GM12878 (cell line): Measurements from ENCODE around the gene ITGB5. TPM values are rescaled to one million over a fixed set of nuclear protein-coding genes. Genes with fewer than 3 reads are reported as not detected.
A peak's percentile ranks its signal among the peaks of the same experiment; 100 is the strongest.

Experiments used
- ATAC-seq: fragments of 200-7000 bp; cut with Tn5 transposase; 3 replicates; pipeline ENCODE4 v1.9.1; 2020; ENCODE audit warnings: mild to moderate bottlenecking, moderate library complexity
- BruUV-seq: library from RNA; stranded (reverse); fragments of 400-500 nt; replicated peaks from 2 replicates; lab custom pipeline; 2021; lab: Mats Ljungman, UMichigan
- CTCF ChIA-PET: fragments of 300-600 bp; sonication (Branson Sonifier 250); formaldehyde crosslinking; extraction: SDS; loops from one replicate; lab custom pipeline; 2021; ENCODE audit warnings: inconsistent platforms; lab: Yijun Ruan, JAX
- POLR2A ChIA-PET: fragments of 350-600 bp; formaldehyde crosslinking; extraction: SDS; loops from one replicate; lab custom pipeline; 2021; ENCODE audit warnings: inconsistent platforms; lab: Charles Lee
- RAD21 ChIA-PET: fragments of 300-600 bp; sonication (Branson Sonifier 250); formaldehyde crosslinking; loops from one replicate; lab custom pipeline; 2023; ENCODE audit warnings: antibody characterized with exemption; ENCODE audit not compliant: unreplicated experiment; lab: Charles Lee
- SMC1A ChIA-PET: fragments of 300-600 bp; sonication (Branson Sonifier 250); formaldehyde crosslinking; loops from one replicate; lab custom pipeline; 2023; ENCODE audit not compliant: unreplicated experiment, uncharacterized antibody; lab: Charles Lee
- DNase-seq: peaks from one replicate; pipeline ENCODE4 v3.0.0-alpha.2; 2011; ENCODE audit warnings: low read depth, low spot score
- FAIRE-seq: peaks from 3 replicates; lab custom pipeline; 2011; peaks lifted over from hg19 to GRCh38; lab: Jason Lieb, UNC
- H2AFZ ChIP-seq: 2 replicates; pipeline ENCODE4 v1.6.0; 2011; ENCODE audit warnings: low read depth, low read length, control low read depth; ENCODE audit not compliant: control insufficient read depth
- H3K27ac ChIP-seq: 2 replicates; pipeline ENCODE4 v1.5.1; 2011; ENCODE audit warnings: control low read depth; ENCODE audit not compliant: control insufficient read depth, insufficient read depth
- H3K27me3 ChIP-seq, 2 experiments: replicated peaks in 1 of 2; 2 replicates each; pipeline versions ENCODE4 v1.6.0 to v1.6.1; 2011; ENCODE audit warnings: low read length in 1 of 2; ENCODE audit not compliant: control insufficient read depth in 2 of 2, insufficient read depth in 2 of 2
- H3K36me3 ChIP-seq, 2 experiments: 2 replicates each; pipeline ENCODE4 v1.5.1; 2011; ENCODE audit warnings: low read length in 1 of 2; ENCODE audit not compliant: control insufficient read depth in 2 of 2, insufficient read depth in 2 of 2
- H3K4me1 ChIP-seq: 2 replicates; pipeline ENCODE4 v1.6.1; 2011; ENCODE audit warnings: mild to moderate bottlenecking, low read length, moderate library complexity, mixed read lengths; ENCODE audit not compliant: control insufficient read depth, insufficient read depth
- H3K4me2 ChIP-seq: 2 replicates; pipeline ENCODE4 v1.6.0; 2011; ENCODE audit warnings: control low read depth; ENCODE audit not compliant: control insufficient read depth, insufficient read depth
- H3K4me3 ChIP-seq: fragments of 200-600 bp; sonication (generic); 2 replicates; pipeline ENCODE4 v1.5.1; 2016
- H3K79me2 ChIP-seq: 2 replicates; pipeline ENCODE4 v1.6.0; 2011; ENCODE audit warnings: low read length; ENCODE audit not compliant: control insufficient read depth, insufficient read depth
- H3K9ac ChIP-seq: 2 replicates; pipeline ENCODE4 v1.8.0; 2011; ENCODE audit warnings: low read length, control low read depth, mixed read lengths; ENCODE audit not compliant: control insufficient read depth, insufficient read depth
- H3K9me3 ChIP-seq: replicated peaks from 3 replicates; pipeline ENCODE4 v1.5.1; 2011; ENCODE audit warnings: mild to moderate bottlenecking, low read length; ENCODE audit not compliant: control insufficient read depth, insufficient read depth
- H4K20me1 ChIP-seq: 2 replicates; pipeline ENCODE4 v1.6.0; 2011; ENCODE audit not compliant: control insufficient read depth, insufficient read depth
- BCL11A ChIP-seq: IDR thresholded peaks from 2 replicates; pipeline ENCODE4 v1.6.1; 2011; ENCODE audit warnings: low read depth, low read length
- BMI1 ChIP-seq: fragments of 450-650 bp; IDR thresholded peaks from 2 replicates; pipeline ENCODE4 v1.6.1; 2016; ENCODE audit warnings: mild to moderate bottlenecking, moderate library complexity, borderline replicate concordance
- DPF2 ChIP-seq: fragments of 450-650 bp; IDR thresholded peaks from 2 replicates; pipeline ENCODE4 v1.6.1; 2017; ENCODE audit warnings: mild to moderate bottlenecking
- EED ChIP-seq: sonication (generic); IDR thresholded peaks from 2 replicates; pipeline ENCODE4 v1.6.1; 2016; ENCODE audit warnings: antibody characterized with exemption, low read depth
- HDAC2 ChIP-seq: fragments of 200-600 bp; sonication (generic); IDR thresholded peaks from 2 replicates; pipeline ENCODE4 v1.6.1; 2017
- IKZF1 ChIP-seq: fragments of 450-650 bp; conservative IDR thresholded peaks from 2 replicates; pipeline ENCODE4 v1.6.1; 2017; ENCODE audit warnings: antibody characterized with exemption, mild to moderate bottlenecking
- IRF4 ChIP-seq: IDR thresholded peaks from 2 replicates; pipeline ENCODE4 v1.6.1; 2011; ENCODE audit warnings: low read depth, low read length
- MTA2 ChIP-seq: fragments of 450-650 bp; IDR thresholded peaks from 2 replicates; pipeline ENCODE4 v1.6.1; 2016; ENCODE audit warnings: low read depth, mild to moderate bottlenecking, moderate library complexity
- MXI1 ChIP-seq: fragments of 150-350 bp; IDR thresholded peaks from 2 replicates; pipeline ENCODE4 v1.6.1; 2011; ENCODE audit warnings: low read depth, mild to moderate bottlenecking, inconsistent platforms, low read length, improper control_type of control experiment
- NBN ChIP-seq: fragments of 450-650 bp; IDR thresholded peaks from 2 replicates; pipeline ENCODE4 v1.6.1; 2016
- POU2F2 ChIP-seq: IDR thresholded peaks from 3 replicates; pipeline ENCODE4 v1.6.1; 2011; ENCODE audit warnings: low read depth, mild to moderate bottlenecking, low read length, borderline replicate concordance
- RFX5 ChIP-seq: IDR thresholded peaks from 2 replicates; pipeline ENCODE4 v1.6.1; 2011; ENCODE audit warnings: low read depth, low read length, improper control_type of control experiment
- RUNX3 ChIP-seq: IDR thresholded peaks from 2 replicates; pipeline ENCODE4 v1.6.1; 2012; ENCODE audit warnings: low read length, inconsistent platforms
- SMARCA5 ChIP-seq: fragments of 450-650 bp; IDR thresholded peaks from 2 replicates; pipeline ENCODE4 v1.6.1; 2017; ENCODE audit warnings: mild to moderate bottlenecking
- TCF12 ChIP-seq: IDR thresholded peaks from 2 replicates; pipeline ENCODE4 v1.6.1; 2011; ENCODE audit warnings: low read depth, mild to moderate bottlenecking, low read length
- YBX1 ChIP-seq: fragments of 450-650 bp; IDR thresholded peaks from 2 replicates; pipeline ENCODE4 v1.6.1; 2016; ENCODE audit warnings: antibody characterized with exemption
- ZNF207 ChIP-seq: fragments of 450-650 bp; IDR thresholded peaks from 2 replicates; pipeline ENCODE4 v1.6.1; 2014; ENCODE audit warnings: antibody characterized with exemption, mild to moderate bottlenecking, borderline replicate concordance
- ZNF217 ChIP-seq: fragments of 450-650 bp; IDR thresholded peaks from 2 replicates; pipeline ENCODE4 v1.6.1; 2017; ENCODE audit warnings: antibody characterized with exemption, mild to moderate bottlenecking
- WGBS: methylation state at CpG from one replicate; pipeline ENCODE4 v1.1.6; 2016; ENCODE audit warnings: low lambda C conversion rate; ENCODE audit not compliant: insufficient replicate concordance, insufficient coverage; ENCODE audit errors: missing lambda C conversion rate; 5-methylcytosine and 5-hydroxymethylcytosine counted together
- in situ Hi-C: fragments of 300-500 bp; cut with MboI; formaldehyde crosslinking; loops from 9 replicates; pipeline ENCODE4 v1.14.3; 2018; ENCODE audit warnings: mixed read lengths
- intact Hi-C: fragments of 100-400 bp; cut with micrococcal nuclease; formaldehyde crosslinking; loops from one replicate; pipeline ENCODE4 v1.14.2; 2022; ENCODE audit not compliant: unreplicated experiment
- polyA plus RNA-seq, 11 experiments: library from polyadenylated mRNA; depleted of rRNA in 4 of 11; unstranded in 6 of 11; stranded (reverse) in 5 of 11; fragments of >200 nt; fragmentation: Nextera tagmentation in 4 of 11; fragmentation: Illumina TruSeq in 1 of 11; extraction: Ambion mirVana in 4 of 11; extraction: Trizol in 1 of 11; gene quantifications; 1 replicate in 1 of 11; 2 replicates in 10 of 11; pipeline versions ENCODE4 v1.2.1 to v1.2.3, GENCODE V29; 2011 to 2016; ENCODE audit warnings: inconsistent platforms in 2 of 11, missing spikeins in 2 of 11, low read depth in 1 of 11
- total RNA-seq, 4 experiments: library from RNA; depleted of rRNA in 3 of 4; stranded (reverse); fragments of >200 nt in 3 of 4; fragmentation: Illumina TruSeq in 1 of 4; extraction: Trizol in 1 of 4; gene quantifications; 2 replicates each; pipeline versions ENCODE4 v1.2.1 to v1.2.3, GENCODE V29; 2013 to 2021
- TF ChIP-seq, protein P1 (sequence below): fragments of 150-350 bp; IDR thresholded peaks from 2 replicates; pipeline ENCODE4 v1.6.1; 2014; ENCODE audit warnings: mild to moderate bottlenecking, low read depth, low read length
- TF ChIP-seq, protein P2 (sequence below): fragments of 450-650 bp; IDR thresholded peaks from 2 replicates; pipeline ENCODE4 v1.6.1; 2016; ENCODE audit warnings: mild to moderate bottlenecking
- TF ChIP-seq, protein P3 (sequence below): fragments of 450-650 bp; IDR thresholded peaks from 2 replicates; pipeline ENCODE4 v1.6.1; 2017; ENCODE audit warnings: low read depth, mild to moderate bottlenecking, moderate library complexity
- TF ChIP-seq, protein P4 (sequence below): IDR thresholded peaks from 2 replicates; pipeline ENCODE4 v1.6.1; 2012; ENCODE audit warnings: low read depth, low read length, improper control_type of control experiment

ITGB5 gene
- total and polyA plus RNA-seq, 10 of the 15 experiments (the other 5 are each of a cell fraction or from before 2014, with no cell fraction given) = 0.05 to 10.0 (median 0.83) TPM; not detected in 2

DNA sequence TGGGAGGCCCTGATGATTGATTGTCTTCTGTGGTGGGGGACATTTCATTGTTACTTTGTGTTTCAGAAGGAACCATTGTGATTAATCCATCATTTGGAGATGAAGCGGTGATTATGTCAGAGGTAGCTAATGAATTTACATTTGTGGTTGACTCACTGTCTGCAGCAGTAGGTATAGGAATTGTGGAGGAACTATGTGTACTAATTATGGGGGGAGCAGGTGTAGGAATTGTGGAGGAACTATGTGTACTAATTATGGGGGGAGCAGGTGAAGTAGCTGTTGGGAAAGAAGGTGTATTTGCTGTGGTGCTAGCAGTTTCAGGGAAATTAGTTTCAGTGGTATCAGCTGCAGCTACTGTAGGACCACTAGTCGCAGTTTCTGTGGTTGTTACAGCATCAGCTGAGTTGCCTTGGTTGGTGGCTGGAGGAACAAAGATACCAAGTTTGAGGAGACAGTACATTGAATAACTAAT is 40.4 kb upstream of the ITGB5 start:
- no peak overlapping the region for H2AFZ ChIP-seq
- TF ChIP-seq, protein P1, sequence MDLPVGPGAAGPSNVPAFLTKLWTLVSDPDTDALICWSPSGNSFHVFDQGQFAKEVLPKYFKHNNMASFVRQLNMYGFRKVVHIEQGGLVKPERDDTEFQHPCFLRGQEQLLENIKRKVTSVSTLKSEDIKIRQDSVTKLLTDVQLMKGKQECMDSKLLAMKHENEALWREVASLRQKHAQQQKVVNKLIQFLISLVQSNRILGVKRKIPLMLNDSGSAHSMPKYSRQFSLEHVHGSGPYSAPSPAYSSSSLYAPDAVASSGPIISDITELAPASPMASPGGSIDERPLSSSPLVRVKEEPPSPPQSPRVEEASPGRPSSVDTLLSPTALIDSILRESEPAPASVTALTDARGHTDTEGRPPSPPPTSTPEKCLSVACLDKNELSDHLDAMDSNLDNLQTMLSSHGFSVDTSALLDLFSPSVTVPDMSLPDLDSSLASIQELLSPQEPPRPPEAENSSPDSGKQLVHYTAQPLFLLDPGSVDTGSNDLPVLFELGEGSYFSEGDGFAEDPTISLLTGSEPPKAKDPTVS = no peak
- TF ChIP-seq BCL11A (peak; percentile 56; the same call in 1 of the 2 replicates), NBN (peak; percentile 91), TCF12 (peak; percentile 65; the same call in 1 of the 2 replicates), DPF2 (peak; percentile 60), RFX5 (no peak), BMI1 (peak; percentile 38; the same call in 1 of the 2 replicates), ZNF217 (peak; percentile 47; the same call in 1 of the 2 replicates), IRF4 (0 out of 2 replicates have a peak, but pooled peaks have one; percentile 51), RUNX3 (peak; percentile 89), MTA2 (peak; percentile 92), POU2F2 (0 out of 3 replicates have a peak, but pooled peaks have one; percentile 32), MXI1 (no peak), IKZF1 (peak; percentile 87), HDAC2 (no peak), ZNF207 (no peak), YBX1 (no peak), SMARCA5 (peak; percentile 18; the same call in 1 of the 2 replicates), EED (no peak)
- TF ChIP-seq, protein P2, sequence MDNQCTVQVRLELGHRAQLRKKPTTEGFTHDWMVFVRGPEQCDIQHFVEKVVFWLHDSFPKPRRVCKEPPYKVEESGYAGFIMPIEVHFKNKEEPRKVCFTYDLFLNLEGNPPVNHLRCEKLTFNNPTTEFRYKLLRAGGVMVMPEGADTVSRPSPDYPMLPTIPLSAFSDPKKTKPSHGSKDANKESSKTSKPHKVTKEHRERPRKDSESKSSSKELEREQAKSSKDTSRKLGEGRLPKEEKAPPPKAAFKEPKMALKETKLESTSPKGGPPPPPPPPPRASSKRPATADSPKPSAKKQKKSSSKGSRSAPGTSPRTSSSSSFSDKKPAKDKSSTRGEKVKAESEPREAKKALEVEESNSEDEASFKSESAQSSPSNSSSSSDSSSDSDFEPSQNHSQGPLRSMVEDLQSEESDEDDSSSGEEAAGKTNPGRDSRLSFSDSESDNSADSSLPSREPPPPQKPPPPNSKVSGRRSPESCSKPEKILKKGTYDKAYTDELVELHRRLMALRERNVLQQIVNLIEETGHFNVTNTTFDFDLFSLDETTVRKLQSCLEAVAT = peak; percentile 77
- TF ChIP-seq, protein P3, sequence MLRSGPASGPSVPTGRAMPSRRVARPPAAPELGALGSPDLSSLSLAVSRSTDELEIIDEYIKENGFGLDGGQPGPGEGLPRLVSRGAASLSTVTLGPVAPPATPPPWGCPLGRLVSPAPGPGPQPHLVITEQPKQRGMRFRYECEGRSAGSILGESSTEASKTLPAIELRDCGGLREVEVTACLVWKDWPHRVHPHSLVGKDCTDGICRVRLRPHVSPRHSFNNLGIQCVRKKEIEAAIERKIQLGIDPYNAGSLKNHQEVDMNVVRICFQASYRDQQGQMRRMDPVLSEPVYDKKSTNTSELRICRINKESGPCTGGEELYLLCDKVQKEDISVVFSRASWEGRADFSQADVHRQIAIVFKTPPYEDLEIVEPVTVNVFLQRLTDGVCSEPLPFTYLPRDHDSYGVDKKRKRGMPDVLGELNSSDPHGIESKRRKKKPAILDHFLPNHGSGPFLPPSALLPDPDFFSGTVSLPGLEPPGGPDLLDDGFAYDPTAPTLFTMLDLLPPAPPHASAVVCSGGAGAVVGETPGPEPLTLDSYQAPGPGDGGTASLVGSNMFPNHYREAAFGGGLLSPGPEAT = peak; percentile 82
- TF ChIP-seq, protein P4, sequence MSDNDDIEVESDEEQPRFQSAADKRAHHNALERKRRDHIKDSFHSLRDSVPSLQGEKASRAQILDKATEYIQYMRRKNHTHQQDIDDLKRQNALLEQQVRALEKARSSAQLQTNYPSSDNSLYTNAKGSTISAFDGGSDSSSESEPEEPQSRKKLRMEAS = no peak

More for the DNA sequence above, 40.4 kb upstream of the ITGB5 start:
- H3K9me3 ChIP-seq = no peaks in the 10 kb centered on the region
- H3K4me2 ChIP-seq = no peak overlapping the region
- ChIA-PET SMC1A (interaction anchor here (0.5 to 2.9 kb wide), 37 partner anchors 8 to 661 kb away, joined by 3 to 23 read pairs (median 4); partner anchors contain the start of gene MUC13), RAD21 (interaction anchor here (0.6 to 2.8 kb wide), 25 partner anchors 8 to 659 kb away, joined by 3 to 15 read pairs (median 3); no protein-coding TSS in a partner anchor), CTCF (interaction anchor here (0.6 to 3.6 kb wide), 33 partner anchors 9 to 659 kb away, joined by 3 to 24 read pairs (median 6); no protein-coding TSS in a partner anchor), POLR2A (interaction anchor here (0.6 to 0.7 kb wide), 5 partner anchors 68 to 669 kb away, joined by 3 to 5 read pairs (median 3); no protein-coding TSS in a partner anchor)
- H3K4me3 ChIP-seq = no peak overlapping the region
- H4K20me1 ChIP-seq = no peaks in the 10 kb centered on the region
- no peak overlapping the region for H3K27ac ChIP-seq
- intact Hi-C loops (loop anchor here (2.0 to 10.0 kb wide), 4 partner anchors 237 to 660 kb away; no protein-coding TSS in a partner anchor), in situ Hi-C loops (no loop called here)
- H3K4me1 ChIP-seq = peaks cover 15% of the 10 kb centered on the region; the same call in 1 of the 2 replicates
- peak; percentile 87 for ATAC-seq
- 47% methylated on average over 2 of the region's 2 CpGs for WGBS
- no peaks in the 10 kb centered on the region for H3K27me3 ChIP-seq
- no peaks in the 10 kb centered on the region for H3K36me3 ChIP-seq
- DNase-seq = no peak
- peak; percentile 83 for FAIRE-seq
- no TSS peak for BruUV-seq
- H3K9ac ChIP-seq = no peak overlapping the region
- H3K79me2 ChIP-seq = no peaks in the 10 kb centered on the region
